ENCODE results near the gene PLA2G4E. TPM values are rescaled to one million over a fixed set of nuclear protein-coding genes. Genes with fewer than 3 reads are reported as not detected.

Gene PLA2G4E
- total and polyA plus RNA-seq, 4 donors = not detected

DNA sequence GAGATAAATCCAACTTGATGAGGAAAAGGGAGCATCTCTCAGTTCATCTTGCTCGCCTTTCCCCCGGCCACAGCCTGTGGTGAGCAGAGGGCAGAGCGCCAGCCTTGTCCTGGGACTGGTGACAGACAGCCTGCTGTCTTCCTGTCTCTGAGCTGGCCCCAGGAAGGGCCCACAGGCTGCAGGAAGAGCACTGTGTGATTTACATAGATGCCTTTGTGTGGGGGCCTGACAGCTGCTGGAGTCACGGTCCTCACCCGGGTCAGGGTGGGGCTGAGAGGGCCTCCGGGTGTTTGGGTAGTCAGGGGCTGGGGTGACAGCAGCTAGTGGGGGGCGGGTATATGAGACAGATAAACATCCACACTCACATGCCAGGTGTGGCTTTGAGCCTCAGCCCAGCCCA, 44.2 kb upstream of the PLA2G4E start:
- ATAC-seq (ENCODE audit: low FRiP score) (no peak), DNase-seq (no peak)
- intact Hi-C loops (cut with DNase I) = loop anchor here (5.0 to 10.0 kb wide), 2 partner anchors 72 to 170 kb away; partner anchors contain the start of gene SPTBN5 (in 1 of the 2)
- WGBS, 2 donors = 51 to 54% methylated on average over 7 of the region's 7 CpGs
- H3K4me3 ChIP-seq (ENCODE audit: low read length in 2 of 2) = no peak overlapping the region
- no peak overlapping the region for H3K27ac ChIP-seq (ENCODE audit: low read depth in 1 of 2, low read length in 2 of 2)
- no peaks in the 10 kb centered on the region for H3K4me1 ChIP-seq (ENCODE audit: control insufficient read depth in 1 of 2, insufficient read depth in 2 of 2, low read length in 2 of 2)
- no peaks in the 10 kb centered on the region for H3K9me3 ChIP-seq (ENCODE audit: control insufficient read depth, low read length)
- no peaks in the 10 kb centered on the region for H3K36me3 ChIP-seq (ENCODE audit: control insufficient read depth in 1 of 2, insufficient read depth in 2 of 2, low read length in 1 of 2)
- H3K27me3 ChIP-seq (ENCODE audit: control insufficient read depth in 1 of 2, insufficient read depth in 2 of 2, low read length in 1 of 2) = no peaks in the 10 kb centered on the region

DNA sequence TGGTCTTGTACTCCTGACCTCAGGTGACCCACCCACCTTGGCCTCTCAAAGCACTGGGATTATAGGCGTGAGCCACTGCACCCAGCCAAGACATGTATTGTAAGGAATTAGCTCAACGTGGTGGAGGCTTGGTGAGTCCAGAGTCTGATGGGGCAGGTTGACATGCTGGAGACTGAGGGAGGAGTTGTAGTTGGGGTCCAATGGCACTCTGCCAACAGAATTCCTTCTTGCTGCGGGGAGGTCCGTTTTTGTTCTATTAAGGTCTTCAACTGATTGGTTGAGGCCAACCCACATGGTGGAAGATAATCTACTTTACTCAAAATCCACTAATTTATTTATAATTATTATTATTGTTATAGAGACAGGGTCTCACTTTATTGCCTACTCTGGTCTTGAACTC, 43.4 kb upstream of the PLA2G4E start:
- intact Hi-C loops (cut with DNase I) = loop anchor here in 1 of 2 donors (10.0 kb wide), 1 partner anchor 169 kb away; the partner anchor contains the start of gene SPTBN5
- 71 to 72% methylated on average over 4 of the region's 4 CpGs for WGBS, 2 donors
- H3K9me3 ChIP-seq (ENCODE audit: control insufficient read depth, low read length) = no peaks in the 10 kb centered on the region
- no peaks in the 10 kb centered on the region for H3K27me3 ChIP-seq (ENCODE audit: control insufficient read depth in 1 of 2, insufficient read depth in 2 of 2, low read length in 1 of 2)
- H3K36me3 ChIP-seq (ENCODE audit: control insufficient read depth in 1 of 2, insufficient read depth in 2 of 2, low read length in 1 of 2) = no peaks in the 10 kb centered on the region
- ATAC-seq (ENCODE audit: low FRiP score) = no peak
- DNase-seq = no peak
- H3K27ac ChIP-seq (ENCODE audit: low read depth in 1 of 2, low read length in 2 of 2) = no peak overlapping the region
- H3K4me1 ChIP-seq (ENCODE audit: control insufficient read depth in 1 of 2, insufficient read depth in 2 of 2, low read length in 2 of 2) = no peaks in the 10 kb centered on the region
- no peak overlapping the region for H3K4me3 ChIP-seq (ENCODE audit: low read length in 2 of 2)

DNA sequence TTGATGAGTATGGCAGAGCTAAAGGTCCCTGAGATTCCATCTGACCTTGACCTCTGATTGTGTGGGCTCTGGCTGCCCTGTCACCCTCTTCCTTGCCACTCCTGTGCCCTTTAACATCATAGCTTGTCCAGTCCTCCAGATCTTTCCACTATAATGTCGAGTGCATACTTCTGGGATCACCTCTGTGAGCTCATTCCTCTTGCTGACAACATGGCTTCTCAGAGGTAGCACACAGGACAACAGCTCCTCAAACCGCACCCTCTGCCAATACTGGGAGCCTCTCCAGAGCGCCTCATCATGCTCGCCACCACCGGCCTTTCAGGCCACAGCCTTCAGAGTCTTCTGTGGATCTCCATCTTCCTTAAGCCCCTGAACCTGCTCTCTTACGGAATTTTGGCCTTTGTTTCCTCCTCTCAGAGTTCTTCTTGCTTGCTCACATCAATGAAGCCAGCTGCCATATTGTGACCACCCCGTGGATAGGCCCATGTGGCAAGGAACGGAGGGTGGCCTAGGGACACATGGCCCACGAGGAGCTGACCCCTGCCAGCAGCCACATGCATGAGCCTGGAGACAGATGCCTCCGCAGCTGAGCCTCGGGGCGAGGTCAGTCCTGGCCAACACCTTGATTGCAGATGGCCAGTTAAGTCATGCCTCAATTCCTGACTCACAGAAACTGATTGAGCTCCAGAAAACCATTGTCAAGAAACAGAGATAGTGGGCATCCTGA, 42.4 kb upstream of the PLA2G4E start:
- Histone ChIP-seq H3K27me3 (ENCODE audit: control insufficient read depth in 1 of 2, insufficient read depth in 2 of 2, low read length in 1 of 2) (no peaks in the 10 kb centered on the region), H3K4me3 (ENCODE audit: low read length in 2 of 2) (no peak overlapping the region), H3K4me1 (ENCODE audit: control insufficient read depth in 1 of 2, insufficient read depth in 2 of 2, low read length in 2 of 2) (no peaks in the 10 kb centered on the region), H3K36me3 (ENCODE audit: control insufficient read depth in 1 of 2, insufficient read depth in 2 of 2, low read length in 1 of 2) (no peaks in the 10 kb centered on the region), H3K9me3 (ENCODE audit: control insufficient read depth, low read length) (no peaks in the 10 kb centered on the region), H3K27ac (ENCODE audit: low read depth in 1 of 2, low read length in 2 of 2) (no peak overlapping the region)
- ATAC-seq (ENCODE audit: low FRiP score) (no peak), DNase-seq (no peak)
- intact Hi-C loops (cut with DNase I) = loop anchor here in 1 of 2 donors (10.0 kb wide), 1 partner anchor 168 kb away; the partner anchor contains the start of gene SPTBN5
- 89 to 92% methylated on average over 12 of the region's 12 CpGs for WGBS, 2 donors

DNA sequence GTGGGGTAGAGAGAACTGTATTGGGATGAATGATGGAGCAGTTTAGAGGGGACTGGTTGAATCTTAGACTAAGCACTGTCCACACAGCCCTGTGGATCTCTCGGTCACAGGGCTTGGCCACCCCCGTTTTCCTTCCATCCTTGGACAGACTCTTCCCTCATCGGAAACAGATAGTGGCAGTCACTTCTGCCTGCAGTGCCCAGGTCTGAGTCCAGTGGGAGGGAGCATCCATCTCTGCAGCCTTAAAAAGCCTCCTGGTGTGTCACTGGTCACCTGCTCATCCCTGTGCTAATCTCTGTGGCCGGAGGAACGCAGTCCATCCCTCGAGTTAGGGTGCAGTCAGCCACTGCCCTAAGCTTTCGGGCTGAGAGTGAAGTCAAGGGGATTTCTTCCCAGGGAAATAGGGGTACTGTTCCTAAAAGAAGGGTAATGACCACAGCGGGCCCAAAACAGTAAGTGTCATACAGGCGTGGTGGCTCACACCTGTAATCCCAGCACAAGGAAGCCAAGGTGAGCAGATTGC, 41.5 kb upstream of the PLA2G4E start:
- H3K27ac ChIP-seq (ENCODE audit: low read depth in 1 of 2, low read length in 2 of 2) = no peak overlapping the region
- intact Hi-C loops (cut with DNase I) = loop anchor here in 1 of 2 donors (10.0 kb wide), 1 partner anchor 168 kb away; the partner anchor contains the start of gene SPTBN5
- H3K36me3 ChIP-seq (ENCODE audit: control insufficient read depth in 1 of 2, insufficient read depth in 2 of 2, low read length in 1 of 2) = no peaks in the 10 kb centered on the region
- DNase-seq (no peak), ATAC-seq (ENCODE audit: low FRiP score) (no peak)
- WGBS, 2 donors = 93 to 94% methylated on average over 9 of the region's 9 CpGs
- no peaks in the 10 kb centered on the region for H3K9me3 ChIP-seq (ENCODE audit: control insufficient read depth, low read length)
- no peaks in the 10 kb centered on the region for H3K27me3 ChIP-seq (ENCODE audit: control insufficient read depth in 1 of 2, insufficient read depth in 2 of 2, low read length in 1 of 2)
- no peak overlapping the region for H3K4me3 ChIP-seq (ENCODE audit: low read length in 2 of 2)
- H3K4me1 ChIP-seq (ENCODE audit: control insufficient read depth in 1 of 2, insufficient read depth in 2 of 2, low read length in 2 of 2) = no peaks in the 10 kb centered on the region

DNA sequence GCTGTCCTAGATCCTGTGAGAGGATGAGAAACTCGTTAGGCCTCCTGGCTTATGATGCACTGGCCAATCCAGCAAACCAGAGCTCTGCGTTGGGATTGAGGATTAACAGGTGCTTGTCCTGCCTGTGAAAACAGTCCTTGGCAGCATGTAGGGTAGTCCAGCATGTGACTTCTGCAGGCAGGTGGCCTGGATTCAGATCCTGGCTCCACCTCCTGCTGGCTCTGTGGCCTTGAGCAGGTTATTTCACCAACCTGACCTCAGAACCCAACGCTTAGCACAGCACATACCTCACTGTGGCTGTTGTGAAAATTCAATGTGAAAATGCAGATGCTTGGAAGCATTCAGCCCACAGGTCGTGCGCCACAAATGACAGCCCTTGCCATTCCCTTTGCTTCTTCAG, 40.0 kb upstream of the PLA2G4E start:
- Histone ChIP-seq H3K9me3 (ENCODE audit: control insufficient read depth, low read length) (no peaks in the 10 kb centered on the region), H3K4me3 (ENCODE audit: low read length in 2 of 2) (no peak overlapping the region), H3K4me1 (ENCODE audit: control insufficient read depth in 1 of 2, insufficient read depth in 2 of 2, low read length in 2 of 2) (no peaks in the 10 kb centered on the region), H3K27ac (ENCODE audit: low read depth in 1 of 2, low read length in 2 of 2) (no peak overlapping the region), H3K36me3 (ENCODE audit: control insufficient read depth in 1 of 2, insufficient read depth in 2 of 2, low read length in 1 of 2) (no peaks in the 10 kb centered on the region), H3K27me3 (ENCODE audit: control insufficient read depth in 1 of 2, insufficient read depth in 2 of 2, low read length in 1 of 2) (no peaks in the 10 kb centered on the region)
- intact Hi-C loops (cut with DNase I) = loop anchor here in 1 of 2 donors (10.0 kb wide), 1 partner anchor 166 kb away; the partner anchor contains the start of gene SPTBN5
- 81 to 85% methylated on average over 5 of the region's 5 CpGs for WGBS, 2 donors
- ATAC-seq (ENCODE audit: low FRiP score) = no peak
- no peak for DNase-seq

DNA sequence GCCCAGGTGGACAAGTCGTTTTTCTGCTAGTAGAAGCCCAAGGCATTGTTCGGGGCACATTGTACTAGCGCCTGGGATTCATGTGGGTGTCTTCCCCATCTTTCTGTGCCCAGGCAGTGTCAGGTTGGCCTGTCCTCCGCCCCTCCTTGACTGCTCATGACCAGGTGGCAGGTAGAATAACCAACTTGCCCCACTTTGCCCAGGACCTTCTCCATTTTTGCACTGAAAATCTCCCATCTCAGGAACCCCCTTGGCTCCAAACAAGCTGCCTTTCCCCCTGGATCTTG, 39.6 kb upstream of the PLA2G4E start:
- Histone ChIP-seq H3K27me3 (ENCODE audit: control insufficient read depth in 1 of 2, insufficient read depth in 2 of 2, low read length in 1 of 2) (no peaks in the 10 kb centered on the region), H3K27ac (ENCODE audit: low read depth in 1 of 2, low read length in 2 of 2) (no peak overlapping the region), H3K36me3 (ENCODE audit: control insufficient read depth in 1 of 2, insufficient read depth in 2 of 2, low read length in 1 of 2) (no peaks in the 10 kb centered on the region), H3K4me1 (ENCODE audit: control insufficient read depth in 1 of 2, insufficient read depth in 2 of 2, low read length in 2 of 2) (no peaks in the 10 kb centered on the region), H3K4me3 (ENCODE audit: low read length in 2 of 2) (no peak overlapping the region), H3K9me3 (ENCODE audit: control insufficient read depth, low read length) (no peaks in the 10 kb centered on the region)
- ATAC-seq (ENCODE audit: low FRiP score) (no peak), DNase-seq (no peak)
- intact Hi-C loops (cut with DNase I) = loop anchor here in 1 of 2 donors (10.0 kb wide), 1 partner anchor 166 kb away; the partner anchor contains the start of gene SPTBN5
- 76 to 81% methylated on average over 4 of the region's 4 CpGs for WGBS, 2 donors

DNA sequence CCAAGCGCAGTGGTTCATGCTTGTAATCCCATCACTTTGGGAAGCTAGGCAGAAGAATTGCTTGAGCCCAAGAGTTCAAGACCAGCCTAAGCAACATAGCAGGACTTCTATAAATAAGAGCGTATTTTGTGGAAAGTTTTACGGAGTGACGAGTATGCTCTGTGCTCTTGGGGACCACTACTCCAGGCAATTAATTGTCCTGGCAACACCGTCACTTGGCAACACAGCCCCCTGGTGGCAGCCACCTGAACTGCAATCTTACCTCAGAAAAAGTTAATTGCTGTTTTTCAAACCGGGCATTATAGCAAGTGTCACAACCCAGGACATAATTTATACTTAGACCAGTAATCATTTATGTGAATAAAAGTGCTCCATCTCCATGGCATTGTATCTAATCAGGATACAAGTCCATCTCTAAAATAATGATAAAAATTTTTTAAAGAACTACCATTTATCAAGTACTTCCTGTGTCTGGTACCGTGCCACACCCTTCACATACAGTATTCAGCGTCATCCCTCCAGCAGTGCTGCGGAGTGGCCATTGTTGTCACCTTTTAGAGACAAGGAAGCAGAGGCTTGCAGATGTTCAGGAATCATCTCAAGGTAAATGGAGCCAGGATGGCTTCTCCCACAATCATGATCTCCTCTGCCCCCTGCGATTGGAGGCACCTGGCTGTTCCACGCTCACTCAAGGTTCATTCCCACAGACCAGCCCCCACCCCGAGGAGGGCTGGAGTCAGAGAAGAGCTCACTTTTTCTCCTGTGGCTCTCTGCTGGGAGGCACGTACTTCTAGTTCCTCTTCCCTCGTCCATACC, 39.0 kb upstream of the PLA2G4E start:
- ATAC-seq (ENCODE audit: low FRiP score) = peak; percentile 49
- intact Hi-C loops (cut with DNase I) = loop anchor here (10.0 kb wide), 2 partner anchors 135 to 165 kb away; partner anchors contain the start of gene SPTBN5 (in 1 of the 2)
- Histone ChIP-seq H3K27me3 (ENCODE audit: control insufficient read depth in 1 of 2, insufficient read depth in 2 of 2, low read length in 1 of 2) (no peaks in the 10 kb centered on the region), H3K9me3 (ENCODE audit: control insufficient read depth, low read length) (no peaks in the 10 kb centered on the region), H3K36me3 (ENCODE audit: control insufficient read depth in 1 of 2, insufficient read depth in 2 of 2, low read length in 1 of 2) (no peaks in the 10 kb centered on the region), H3K27ac (ENCODE audit: low read depth in 1 of 2, low read length in 2 of 2) (no peak overlapping the region), H3K4me3 (ENCODE audit: low read length in 2 of 2) (no peak overlapping the region), H3K4me1 (ENCODE audit: control insufficient read depth in 1 of 2, insufficient read depth in 2 of 2, low read length in 2 of 2) (no peaks in the 10 kb centered on the region)
- DNase-seq = peak in 1 of 2 donors; percentile 83
- 47 to 48% methylated on average over 14 of the region's 14 CpGs for WGBS, 2 donors

DNA sequence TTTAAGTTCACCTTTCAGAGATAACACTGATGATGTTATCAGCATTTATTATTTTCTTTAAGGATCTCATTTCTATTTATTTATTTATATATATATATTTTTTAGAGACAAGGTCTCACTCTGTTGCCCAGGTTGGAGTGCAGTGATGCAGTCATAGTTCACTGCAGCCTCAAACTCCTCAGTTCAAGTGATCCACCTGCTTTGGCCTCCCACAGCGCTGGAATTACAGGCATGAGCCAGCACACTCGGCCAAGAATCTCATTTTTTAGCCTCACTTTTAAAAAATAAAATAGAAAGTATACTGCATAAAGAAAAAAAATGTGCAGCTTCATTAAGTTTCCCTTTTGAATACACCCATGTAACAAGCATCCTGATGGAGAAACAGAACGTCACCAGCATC, 37.9 kb upstream of the PLA2G4E start:
- Histone ChIP-seq H3K27ac (ENCODE audit: low read depth in 1 of 2, low read length in 2 of 2) (no peak overlapping the region), H3K4me3 (ENCODE audit: low read length in 2 of 2) (no peak overlapping the region), H3K4me1 (ENCODE audit: control insufficient read depth in 1 of 2, insufficient read depth in 2 of 2, low read length in 2 of 2) (no peaks in the 10 kb centered on the region), H3K27me3 (ENCODE audit: control insufficient read depth in 1 of 2, insufficient read depth in 2 of 2, low read length in 1 of 2) (no peaks in the 10 kb centered on the region), H3K36me3 (ENCODE audit: control insufficient read depth in 1 of 2, insufficient read depth in 2 of 2, low read length in 1 of 2) (no peaks in the 10 kb centered on the region), H3K9me3 (ENCODE audit: control insufficient read depth, low read length) (no peaks in the 10 kb centered on the region)
- ATAC-seq (ENCODE audit: low FRiP score) (no peak), DNase-seq (no peak)
- intact Hi-C loops (cut with DNase I) = loop anchor here in 1 of 2 donors (10.0 kb wide), 1 partner anchor 134 kb away; no protein-coding TSS in a partner anchor
- 45 to 57% methylated on average over 3 of the region's 3 CpGs for WGBS, 2 donors

All from aorta (tissue), 5 donors.